CD14-positive monocyte (primary cell): ENCODE measurements around the gene CFAP53. TPM values are rescaled to one million over a fixed set of nuclear protein-coding genes. Genes with fewer than 3 reads are reported as not detected.

Experiments
- DNase-seq, 3 donors: peaks; one replicate each; pipeline ENCODE4 v3.0.0-alpha.2; 2011 to 2022
- H2AFZ ChIP-seq: 2 replicates; pipeline ENCODE4 v1.6.0; 2012; ENCODE audit warnings: mild to moderate bottlenecking, low read depth, low read length, inconsistent platforms; ENCODE audit not compliant: insufficient read depth, poor library complexity, severe bottlenecking
- H3K27ac ChIP-seq, 2 donors: 1 replicate in 1 of 2; 2 replicates in 1 of 2; pipeline ENCODE4 v1.5.1; 2012 to 2013; ENCODE audit warnings: low read length in 2 of 2, control low read depth in 1 of 2, inconsistent platforms in 1 of 2, low read depth in 1 of 2, mild to moderate bottlenecking in 1 of 2
- H3K27me3 ChIP-seq, 2 donors: one replicate each; pipeline versions ENCODE4 v1.6.0 to v1.6.1; 2011 to 2013; ENCODE audit warnings: low read length in 2 of 2; ENCODE audit not compliant: control insufficient read depth in 2 of 2, insufficient read depth in 2 of 2
- H3K36me3 ChIP-seq, 2 donors: replicated peaks in 1 of 2; 1 replicate in 1 of 2; 2 replicates in 1 of 2; pipeline versions ENCODE4 v1.5.1 to v1.6.1; 2012 to 2013; ENCODE audit warnings: low read length in 2 of 2, control low read depth in 1 of 2, inconsistent platforms in 1 of 2, mild to moderate bottlenecking in 1 of 2; ENCODE audit not compliant: insufficient read depth in 2 of 2, control insufficient read depth in 1 of 2
- H3K4me1 ChIP-seq, 2 donors: 1 replicate in 1 of 2; 2 replicates in 1 of 2; pipeline versions ENCODE4 v1.5.1 to v1.6.1; 2012 to 2013; ENCODE audit warnings: low read length in 2 of 2, control low read depth in 1 of 2, inconsistent platforms in 1 of 2, mild to moderate bottlenecking in 1 of 2, moderate library complexity in 1 of 2; ENCODE audit not compliant: insufficient read depth in 2 of 2, control insufficient read depth in 1 of 2
- H3K4me2 ChIP-seq: replicated peaks from 2 replicates; pipeline ENCODE3; 2012; ENCODE audit warnings: low read length, moderate library complexity, mild to moderate bottlenecking; ENCODE audit not compliant: poor library complexity, severe bottlenecking; ENCODE audit errors: extremely low read depth
- H3K4me3 ChIP-seq, 3 experiments: fragments of 200-600 bp in 1 of 3; sonication (generic) in 1 of 3; replicated peaks in 1 of 3; 1 replicate in 2 of 3; 2 replicates in 1 of 3; pipeline ENCODE4 v1.5.1; 2011 to 2013; ENCODE audit warnings: low read length in 3 of 3, mild to moderate bottlenecking in 3 of 3, control low read depth in 2 of 3, low read depth in 2 of 3, inconsistent platforms in 1 of 3, moderate library complexity in 1 of 3
- H3K79me2 ChIP-seq: 2 replicates; pipeline ENCODE4 v1.6.0; 2012; ENCODE audit warnings: mild to moderate bottlenecking, control low read depth, inconsistent platforms, low read length, moderate library complexity; ENCODE audit not compliant: insufficient read depth
- H3K9ac ChIP-seq: 2 replicates; pipeline ENCODE4 v1.6.0; 2017; ENCODE audit warnings: low read length, mild to moderate bottlenecking; ENCODE audit not compliant: insufficient read depth, poor library complexity, severe bottlenecking
- H3K9me3 ChIP-seq, 2 donors: replicated peaks in 1 of 2; 1 replicate in 1 of 2; 2 replicates in 1 of 2; pipeline versions ENCODE4 v1.5.1 to v1.6.1; 2012 to 2013; ENCODE audit warnings: low read length in 2 of 2, control low read depth in 1 of 2; ENCODE audit not compliant: control insufficient read depth in 1 of 2, insufficient read depth in 1 of 2
- H4K20me1 ChIP-seq: 2 replicates; pipeline ENCODE4 v1.6.0; 2012; ENCODE audit warnings: mild to moderate bottlenecking, low read length, control low read depth, moderate library complexity; ENCODE audit not compliant: insufficient read depth
- H3K27ac Mint-ChIP-seq, 7 donors: one replicate each; pipeline ENCODE4 v1.8.0; 2020; ENCODE audit warnings: mild to moderate bottlenecking in 7 of 7, mixed read lengths in 7 of 7, moderate library complexity in 6 of 7, inconsistent platforms in 2 of 7
- H3K27me3 Mint-ChIP-seq, 3 donors: one replicate each; pipeline ENCODE4 v1.8.0; 2021 to 2022; ENCODE audit warnings: low read depth in 3 of 3, mild to moderate bottlenecking in 3 of 3, mixed read lengths in 3 of 3, moderate library complexity in 3 of 3, inconsistent platforms in 1 of 3
- H3K36me3 Mint-ChIP-seq, 2 donors: one replicate each; pipeline ENCODE4 v1.8.0; 2020; ENCODE audit warnings: mixed read lengths in 2 of 2, inconsistent platforms in 1 of 2, mild to moderate bottlenecking in 1 of 2
- H3K4me1 Mint-ChIP-seq: one replicate; pipeline ENCODE4 v1.8.0; 2020; ENCODE audit warnings: mild to moderate bottlenecking, mixed read lengths
- H3K4me3 Mint-ChIP-seq, 2 donors: one replicate each; pipeline ENCODE4 v1.8.0; 2020; ENCODE audit warnings: mild to moderate bottlenecking in 2 of 2, mixed read lengths in 2 of 2, moderate library complexity in 1 of 2
- H3K9me3 Mint-ChIP-seq, 7 donors: one replicate each; pipeline ENCODE4 v1.8.0; 2020 to 2022; ENCODE audit warnings: mixed read lengths in 7 of 7, mild to moderate bottlenecking in 6 of 7, moderate library complexity in 6 of 7, inconsistent platforms in 2 of 7
- WGBS: methylation state at CpG from one replicate; pipeline ENCODE4 v1.1.5; 2013; ENCODE audit warnings: missing lambda C conversion rate; ENCODE audit not compliant: insufficient coverage; 5-methylcytosine and 5-hydroxymethylcytosine counted together
- intact Hi-C, 2 donors: fragments of 100-400 bp; cut with micrococcal nuclease; formaldehyde crosslinking; loops; one replicate each; pipeline versions ENCODE4 v1.15.0 to v1.15.1; 2023
- polyA plus RNA-seq, 3 donors: library from polyadenylated mRNA; depleted of rRNA in 1 of 3; unstranded in 2 of 3; stranded (reverse) in 1 of 3; fragments of 300-500 nt in 2 of 3; fragments of >200 nt in 1 of 3; fragmentation: Illumina TruSeq in 2 of 3; gene quantifications; 1 replicate in 2 of 3; 2 replicates in 1 of 3; pipeline ENCODE4 v1.2.3, GENCODE V29; 2012 to 2021
- TF ChIP-seq, protein P1 (sequence below): fragments of 200-600 bp; IDR thresholded peaks from one replicate; pipeline ENCODE4 v1.8.0; 2022; ENCODE audit warnings: antibody characterized with exemption, mild to moderate bottlenecking

Gene CFAP53
- polyA plus RNA-seq, 3 donors = 0.08 to 0.14 TPM; not detected in 1

DNA sequence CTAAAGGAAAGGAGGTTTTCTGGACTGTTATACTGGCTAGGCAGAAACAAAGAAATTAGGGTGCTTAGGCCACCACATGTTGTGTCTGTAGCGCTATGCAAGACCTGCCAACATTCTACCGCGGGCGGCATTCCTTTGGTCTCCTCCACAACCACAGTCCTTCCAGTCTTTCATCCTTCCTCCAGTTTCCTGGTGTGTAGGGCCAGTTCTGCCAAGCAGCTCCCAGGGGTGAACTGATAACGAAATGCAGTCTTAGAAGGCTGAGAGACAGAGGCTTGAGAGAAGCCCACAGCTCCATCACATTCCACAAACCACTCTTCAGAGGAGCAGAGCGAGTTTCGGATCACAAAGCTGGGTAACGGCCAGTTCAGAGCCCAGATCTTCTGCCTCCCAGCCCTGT lies 40.6 kb upstream of the CFAP53 start:
- intact Hi-C loops = loop anchor here in 1 of 2 donors (5.0 kb wide), 1 partner anchor 40 kb away; the partner anchor contains the start of gene CFAP53
- WGBS = 77% methylated on average over 6 of the region's 8 CpGs
- H3K4me2 ChIP-seq = peak overlapping the region; percentile 92

DNA sequence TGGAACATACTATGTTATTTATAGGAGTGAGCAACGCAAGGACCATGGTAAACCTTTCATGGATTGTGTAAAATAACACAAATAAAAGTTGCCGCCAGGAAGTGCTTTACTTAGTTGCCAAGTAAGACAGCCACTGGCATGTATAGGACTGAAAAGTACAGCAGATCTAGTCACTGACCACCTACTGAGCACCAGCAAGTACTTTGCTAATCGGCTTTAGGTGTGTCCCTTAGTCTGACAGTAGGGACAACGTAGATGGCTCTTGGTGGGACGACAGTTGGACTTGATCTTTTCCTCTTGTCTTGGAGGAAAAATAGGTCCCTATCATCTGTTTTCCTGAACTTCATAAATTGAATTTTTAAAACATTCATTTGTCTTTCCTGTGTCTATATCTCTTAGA lies 34.8 kb upstream of the CFAP53 start:
- peaks cover 2 to 25% (median 20%) of the 10 kb centered on the region in 7 donors for H3K9me3 Mint-ChIP-seq
- H3K36me3 ChIP-seq = no peaks in the 10 kb centered on the region
- peaks cover 22 to 42% (median 37%) of the 10 kb centered on the region in 3 donors for H3K27me3 Mint-ChIP-seq
- DNase-seq = no peak
- no peak overlapping the region for H3K27ac Mint-ChIP-seq
- H3K27ac ChIP-seq = no peak overlapping the region
- TF ChIP-seq, protein P1, sequence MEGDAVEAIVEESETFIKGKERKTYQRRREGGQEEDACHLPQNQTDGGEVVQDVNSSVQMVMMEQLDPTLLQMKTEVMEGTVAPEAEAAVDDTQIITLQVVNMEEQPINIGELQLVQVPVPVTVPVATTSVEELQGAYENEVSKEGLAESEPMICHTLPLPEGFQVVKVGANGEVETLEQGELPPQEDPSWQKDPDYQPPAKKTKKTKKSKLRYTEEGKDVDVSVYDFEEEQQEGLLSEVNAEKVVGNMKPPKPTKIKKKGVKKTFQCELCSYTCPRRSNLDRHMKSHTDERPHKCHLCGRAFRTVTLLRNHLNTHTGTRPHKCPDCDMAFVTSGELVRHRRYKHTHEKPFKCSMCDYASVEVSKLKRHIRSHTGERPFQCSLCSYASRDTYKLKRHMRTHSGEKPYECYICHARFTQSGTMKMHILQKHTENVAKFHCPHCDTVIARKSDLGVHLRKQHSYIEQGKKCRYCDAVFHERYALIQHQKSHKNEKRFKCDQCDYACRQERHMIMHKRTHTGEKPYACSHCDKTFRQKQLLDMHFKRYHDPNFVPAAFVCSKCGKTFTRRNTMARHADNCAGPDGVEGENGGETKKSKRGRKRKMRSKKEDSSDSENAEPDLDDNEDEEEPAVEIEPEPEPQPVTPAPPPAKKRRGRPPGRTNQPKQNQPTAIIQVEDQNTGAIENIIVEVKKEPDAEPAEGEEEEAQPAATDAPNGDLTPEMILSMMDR = no peak
- H3K36me3 Mint-ChIP-seq = peaks cover 4 to 11% of the 10 kb centered on the region in 2 donors
- no peak overlapping the region for H3K4me3 ChIP-seq
- H2AFZ ChIP-seq = no peak overlapping the region
- H3K27me3 ChIP-seq = peaks cover 17 to 39% of the 10 kb centered on the region in 2 donors
- peaks cover 18% of the 10 kb centered on the region for H3K4me1 Mint-ChIP-seq
- no peak overlapping the region for H3K9ac ChIP-seq
- H3K79me2 ChIP-seq = no peaks in the 10 kb centered on the region
- intact Hi-C loops = no loop called here
- H3K4me1 ChIP-seq = peaks cover 14 to 23% of the 10 kb centered on the region in 2 donors
- no peaks in the 10 kb centered on the region for H4K20me1 ChIP-seq
- H3K4me3 Mint-ChIP-seq = peak overlapping the region in 1 of 2 donors; percentile 58
- H3K4me2 ChIP-seq = no peak overlapping the region
- peaks cover 3 to 7% of the 10 kb centered on the region in 2 donors for H3K9me3 ChIP-seq
- 84% methylated on average over 2 of the region's 5 CpGs for WGBS

More for the DNA sequence above, 40.6 kb upstream of the CFAP53 start:
- no peaks in the 10 kb centered on the region for H4K20me1 ChIP-seq
- Mint-ChIP-seq H3K4me3 (peak overlapping the region; percentile 87 to 96), H3K9me3 (peaks cover 0 to 13% (median 11%) of the 10 kb centered on the region in 7 donors), H3K27me3 (peaks cover 2 to 13% (median 11%) of the 10 kb centered on the region in 3 donors), H3K27ac (peak overlapping the region; percentile 97 to 100 (median 100)), H3K36me3 (peaks cover 0 to 4% of the 10 kb centered on the region in 2 donors), H3K4me1 (peaks cover 30% of the 10 kb centered on the region)
- TF ChIP-seq, protein P1 = no peak
- no peaks in the 10 kb centered on the region for H3K79me2 ChIP-seq
- H3K4me1 ChIP-seq = peaks cover 24 to 32% of the 10 kb centered on the region in 2 donors
- H3K9me3 ChIP-seq = peaks cover 3 to 7% of the 10 kb centered on the region in 2 donors
- H3K27me3 ChIP-seq = peaks cover 0 to 8% of the 10 kb centered on the region in 2 donors
- H3K36me3 ChIP-seq = no peaks in the 10 kb centered on the region
- no peak for DNase-seq
- H3K4me3 ChIP-seq = peak overlapping the region in 1 of 3 experiments; percentile 80
- peak overlapping the region; percentile 83 to 88 for H3K27ac ChIP-seq
- peak overlapping the region; percentile 23 for H3K9ac ChIP-seq
- H2AFZ ChIP-seq = peak overlapping the region; percentile 88
